DOHH2 (cell line): ENCODE measurements around the gene TBPL1.

Experiments
- H3F3A ChIP-seq: fragments of 200-600 bp; sonication (generic), shearing (Covaris generic); 2 replicates; pipeline ENCODE4 v1.6.0; 2016; ENCODE audit warnings: antibody characterized with exemption, mild to moderate bottlenecking; ENCODE audit not compliant: control insufficient read depth, insufficient read depth
- H3K27ac ChIP-seq: fragments of 200-600 bp; sonication (generic); 2 replicates; pipeline ENCODE4 v1.5.1; 2014; ENCODE audit warnings: low read depth, mild to moderate bottlenecking, low read length, moderate library complexity
- H3K27me3 ChIP-seq: fragments of 200-600 bp; sonication (generic); 2 replicates; pipeline ENCODE4 v1.6.1; 2014; ENCODE audit warnings: mild to moderate bottlenecking, low read length, mixed read lengths; ENCODE audit not compliant: control insufficient read depth
- H3K36me3 ChIP-seq: fragments of 200-600 bp; sonication (generic); 2 replicates; pipeline ENCODE4 v1.6.1; 2014; ENCODE audit warnings: mild to moderate bottlenecking, low read length, moderate library complexity, mixed read lengths; ENCODE audit not compliant: control insufficient read depth
- H3K4me1 ChIP-seq: fragments of 200-600 bp; sonication (generic); 2 replicates; pipeline ENCODE4 v1.6.1; 2014; ENCODE audit warnings: mild to moderate bottlenecking, low read length, mixed read lengths; ENCODE audit not compliant: control insufficient read depth
- H3K4me2 ChIP-seq: fragments of 200-600 bp; sonication (generic); 2 replicates; pipeline ENCODE4 v1.6.0; 2014; ENCODE audit warnings: mild to moderate bottlenecking, low read length, moderate library complexity
- H3K4me3 ChIP-seq: fragments of 200-600 bp; sonication (generic); 2 replicates; pipeline ENCODE4 v1.5.1; 2014; ENCODE audit warnings: mild to moderate bottlenecking, low read length, mixed read lengths
- H3K79me2 ChIP-seq: fragments of 200-600 bp; sonication (generic); 2 replicates; pipeline ENCODE4 v1.6.1; 2014; ENCODE audit warnings: mild to moderate bottlenecking, low read length, mixed read lengths; ENCODE audit not compliant: control insufficient read depth
- H3K9me2 ChIP-seq: fragments of 200-600 bp; sonication (generic); replicated peaks from 2 replicates; pipeline ENCODE4 v1.6.1; 2014; ENCODE audit warnings: mild to moderate bottlenecking, low read length, mixed read lengths; ENCODE audit not compliant: control insufficient read depth
- H3K9me3 ChIP-seq: fragments of 200-600 bp; sonication (generic); 2 replicates; pipeline ENCODE4 v1.6.1; 2014; ENCODE audit warnings: antibody characterized with exemption, low read length, mixed read lengths; ENCODE audit not compliant: control insufficient read depth, insufficient read depth
- H4K20me1 ChIP-seq: fragments of 200-600 bp; sonication (generic); 2 replicates; pipeline ENCODE4 v1.6.0; 2014; ENCODE audit warnings: low read depth, mild to moderate bottlenecking, antibody characterized with exemption, low read length, moderate library complexity; ENCODE audit not compliant: control insufficient read depth, insufficient read depth
- EZH2phosphoT487 ChIP-seq: fragments of 200-600 bp; sonication (generic); IDR thresholded peaks from 2 replicates; pipeline ENCODE4 v1.6.1; 2017; ENCODE audit warnings: borderline replicate concordance, mild to moderate bottlenecking, antibody characterized with exemption, low read length, moderate library complexity, mixed read lengths
- TF ChIP-seq, protein P1 (sequence below): fragments of 200-600 bp; sonication (generic); IDR thresholded peaks from one replicate; pipeline ENCODE4 v1.5.1; 2014; ENCODE audit warnings: antibody characterized with exemption, mild to moderate bottlenecking, low read depth, low read length; ENCODE audit not compliant: poor library complexity, severe bottlenecking

TBPL1 gene

DNA sequence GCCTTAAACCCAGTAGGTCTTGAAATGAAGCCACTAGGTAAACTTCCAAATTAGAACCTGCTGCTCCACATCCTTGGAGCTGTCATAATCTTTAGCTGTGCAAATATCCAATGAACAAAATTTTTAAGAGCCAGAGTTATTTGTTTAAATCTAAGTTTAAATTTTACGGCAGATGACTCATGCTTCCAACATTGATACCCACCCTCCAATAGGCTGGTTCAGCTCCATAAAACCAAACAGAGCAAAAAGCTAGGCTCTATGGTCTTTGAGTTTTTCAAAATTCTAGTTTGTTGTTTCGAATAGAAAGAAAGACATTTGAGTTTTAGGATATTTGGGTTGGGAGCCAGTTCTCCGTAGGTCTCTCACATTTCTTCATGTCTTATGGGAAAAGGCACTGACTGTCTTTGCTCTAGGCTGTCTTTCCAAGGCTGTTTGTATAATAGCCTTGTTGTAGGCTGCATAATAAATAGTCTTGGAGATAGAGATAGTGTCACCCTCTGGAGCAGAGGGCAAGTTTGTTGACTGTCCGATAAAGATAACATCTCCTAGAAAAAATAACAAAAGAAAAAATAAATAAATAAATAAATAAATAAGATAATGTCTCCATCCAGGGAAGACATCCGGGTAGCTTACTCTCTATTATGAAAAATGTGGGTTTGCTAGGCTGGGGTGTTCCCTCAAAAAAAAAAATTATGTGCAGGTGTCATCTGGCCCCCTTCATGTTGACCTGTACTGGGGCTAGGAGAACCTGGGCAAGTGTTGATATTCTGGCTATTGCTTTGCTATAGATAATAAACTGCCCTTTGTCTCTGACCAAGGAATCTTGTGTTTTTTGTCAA, 62.9 kb downstream of the TBPL1 start:
- no peaks in the 10 kb centered on the region for H3K9me3 ChIP-seq
- no peaks in the 10 kb centered on the region for H4K20me1 ChIP-seq
- no peaks in the 10 kb centered on the region for H3K79me2 ChIP-seq
- no peak overlapping the region for H3K27ac ChIP-seq
- H3K36me3 ChIP-seq, result no peaks in the 10 kb centered on the region
- no peaks in the 10 kb centered on the region for H3K9me2 ChIP-seq
- H3K27me3 ChIP-seq, result peaks cover under 1% of the 10 kb centered on the region
- no peaks in the 10 kb centered on the region for H3K4me1 ChIP-seq
- TF ChIP-seq EZH2phosphoT487, result no peak
- TF ChIP-seq, protein P1, sequence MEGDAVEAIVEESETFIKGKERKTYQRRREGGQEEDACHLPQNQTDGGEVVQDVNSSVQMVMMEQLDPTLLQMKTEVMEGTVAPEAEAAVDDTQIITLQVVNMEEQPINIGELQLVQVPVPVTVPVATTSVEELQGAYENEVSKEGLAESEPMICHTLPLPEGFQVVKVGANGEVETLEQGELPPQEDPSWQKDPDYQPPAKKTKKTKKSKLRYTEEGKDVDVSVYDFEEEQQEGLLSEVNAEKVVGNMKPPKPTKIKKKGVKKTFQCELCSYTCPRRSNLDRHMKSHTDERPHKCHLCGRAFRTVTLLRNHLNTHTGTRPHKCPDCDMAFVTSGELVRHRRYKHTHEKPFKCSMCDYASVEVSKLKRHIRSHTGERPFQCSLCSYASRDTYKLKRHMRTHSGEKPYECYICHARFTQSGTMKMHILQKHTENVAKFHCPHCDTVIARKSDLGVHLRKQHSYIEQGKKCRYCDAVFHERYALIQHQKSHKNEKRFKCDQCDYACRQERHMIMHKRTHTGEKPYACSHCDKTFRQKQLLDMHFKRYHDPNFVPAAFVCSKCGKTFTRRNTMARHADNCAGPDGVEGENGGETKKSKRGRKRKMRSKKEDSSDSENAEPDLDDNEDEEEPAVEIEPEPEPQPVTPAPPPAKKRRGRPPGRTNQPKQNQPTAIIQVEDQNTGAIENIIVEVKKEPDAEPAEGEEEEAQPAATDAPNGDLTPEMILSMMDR, result no peak
- no peak overlapping the region for H3K4me3 ChIP-seq
- no peaks in the 10 kb centered on the region for H3F3A ChIP-seq
- H3K4me2 ChIP-seq, result no peak overlapping the region

- no peak overlapping the region for H3K27ac ChIP-seq
- no peaks in the 10 kb centered on the region for H3K79me2 ChIP-seq
- H4K20me1 ChIP-seq, result no peaks in the 10 kb centered on the region
- H3K4me2 ChIP-seq, result no peak overlapping the region
- H3K27me3 ChIP-seq, result no peaks in the 10 kb centered on the region; the same call in none of the 2 replicates
- no peaks in the 10 kb centered on the region for H3K9me3 ChIP-seq
- no peak overlapping the region for H3K4me3 ChIP-seq
- H3K4me1 ChIP-seq, result no peaks in the 10 kb centered on the region
- H3F3A ChIP-seq, result no peaks in the 10 kb centered on the region
- no peaks in the 10 kb centered on the region for H3K9me2 ChIP-seq
- TF ChIP-seq, protein P1, result no peak
- TF ChIP-seq EZH2phosphoT487, result no peak
- H3K36me3 ChIP-seq, result no peaks in the 10 kb centered on the region
These were observed 63.5 kb downstream of the TBPL1 start for GRCh38 chr6:134016558-134016814.

GRCh38 chr6:134020071-134020470, 67.0 kb downstream of the TBPL1 start:
- no peaks in the 10 kb centered on the region for H3K9me3 ChIP-seq
- H3F3A ChIP-seq, result no peaks in the 10 kb centered on the region
- H3K27me3 ChIP-seq, result no peaks in the 10 kb centered on the region; the same call in 1 of the 2 replicates
- H3K4me2 ChIP-seq, result no peak overlapping the region
- no peak overlapping the region for H3K27ac ChIP-seq
- no peaks in the 10 kb centered on the region for H3K4me1 ChIP-seq
- no peaks in the 10 kb centered on the region for H3K36me3 ChIP-seq
- no peaks in the 10 kb centered on the region for H3K79me2 ChIP-seq
- H3K9me2 ChIP-seq, result no peaks in the 10 kb centered on the region
- H4K20me1 ChIP-seq, result no peaks in the 10 kb centered on the region
- TF ChIP-seq EZH2phosphoT487, result no peak
- TF ChIP-seq, protein P1, result no peak
- no peak overlapping the region for H3K4me3 ChIP-seq
